Gastrocnemius medialis (tissue), 4 donors: ENCODE measurements around the gene TCN2. TPM values are rescaled to one million over a fixed set of nuclear protein-coding genes. Genes with fewer than 3 reads are reported as not detected.

Source experiments
- total RNA-seq, 4 donors: library from RNA; depleted of rRNA; stranded (reverse); fragments of >200 nt; gene quantifications; one replicate each; pipeline versions ENCODE4 v1.1.0 to v1.2.3, GENCODE V29; 2016

The TCN2 gene
- total RNA-seq, 4 donors from 2014 or later = 5.1 to 12.8 (median 11.7) TPM

Other genes with a start within 250 kb of the TCN2 start
- 10 to 100 TPM in 1 of 4 donors, 1 to 10 TPM in 3; 4.7 to 11.2 (median 8.1) TPM for gene RNF215, start 219.8 kb upstream of the TCN2 start, total RNA-seq
- 1 to 10 TPM; 3.0 to 5.1 (median 4.2) TPM for gene SEC14L2, start 210.2 kb upstream of the TCN2 start, total RNA-seq
- gene MTFP1, start 181.4 kb upstream of the TCN2 start, total RNA-seq = 10 to 100 TPM; 15.9 to 57.7 (median 44.5) TPM
- gene SEC14L3, start 135.2 kb upstream of the TCN2 start, total RNA-seq = not detected
- under 1 TPM in 1 of 4 donors, not detected in 3; 0.11 TPM for gene SEC14L4, start 101.5 kb upstream of the TCN2 start, total RNA-seq
- not detected for gene SEC14L6, start 60.4 kb upstream of the TCN2 start, total RNA-seq
- 1 to 10 TPM in 2 of 4 donors, under 1 TPM in 2; 0.29 to 2.0 (median 1.2) TPM for gene GAL3ST1, start 32.5 kb upstream of the TCN2 start, total RNA-seq
- 10 to 100 TPM; 56.3 to 72.0 (median 65.8) TPM for gene PES1, start 15.3 kb upstream of the TCN2 start, total RNA-seq
- gene SLC35E4, start 28.6 kb downstream of the TCN2 start, total RNA-seq = 10 to 100 TPM in 2 of 4 donors, 1 to 10 TPM in 2; 8.5 to 19.3 (median 10.9) TPM
- gene DUSP18, start 60.7 kb downstream of the TCN2 start, total RNA-seq = 1 to 10 TPM in 3 of 4 donors, under 1 TPM in 1; 0.82 to 4.3 (median 2.0) TPM
- gene OSBP2, start 87.7 kb downstream of the TCN2 start, total RNA-seq = 1 to 10 TPM; 2.8 to 4.3 (median 3.0) TPM